HG03432 (cell line): ENCODE results near the gene GVQW3.
"Not testable (repeated sequence)": the region's sequence is repeated elsewhere in the genome, so short reads cannot be mapped to it uniquely, and the experiment has no call there.

Experiments
- ATAC-seq: cut with Tn5 transposase; IDR thresholded peaks from one replicate; pipeline ENCODE4 v1.9.1; 2021; ENCODE audit warnings: mild to moderate bottlenecking, moderate library complexity; ENCODE audit not compliant: unreplicated experiment

The GVQW3 gene

DNA sequence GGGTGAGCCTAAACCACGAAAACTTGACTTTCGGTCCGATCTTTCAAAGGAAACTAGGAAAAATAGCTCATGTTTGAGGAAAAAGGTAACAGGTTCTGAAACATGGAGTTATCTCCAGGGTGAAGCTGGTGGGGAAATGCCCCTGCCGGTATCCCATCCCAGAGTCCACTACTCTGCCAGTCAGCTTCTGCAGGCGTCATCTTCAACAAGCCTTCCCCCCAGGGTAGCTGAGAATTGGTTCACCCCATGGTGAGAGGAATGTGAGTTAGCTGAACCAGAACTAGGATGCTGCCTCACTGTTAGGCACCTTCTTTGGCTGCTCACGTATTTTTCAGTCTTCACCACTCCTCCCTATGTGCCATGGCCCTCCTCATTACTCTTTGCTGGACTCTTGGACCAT is 1.1 kb downstream of the GVQW3 start:
- no peak for ATAC-seq

DNA sequence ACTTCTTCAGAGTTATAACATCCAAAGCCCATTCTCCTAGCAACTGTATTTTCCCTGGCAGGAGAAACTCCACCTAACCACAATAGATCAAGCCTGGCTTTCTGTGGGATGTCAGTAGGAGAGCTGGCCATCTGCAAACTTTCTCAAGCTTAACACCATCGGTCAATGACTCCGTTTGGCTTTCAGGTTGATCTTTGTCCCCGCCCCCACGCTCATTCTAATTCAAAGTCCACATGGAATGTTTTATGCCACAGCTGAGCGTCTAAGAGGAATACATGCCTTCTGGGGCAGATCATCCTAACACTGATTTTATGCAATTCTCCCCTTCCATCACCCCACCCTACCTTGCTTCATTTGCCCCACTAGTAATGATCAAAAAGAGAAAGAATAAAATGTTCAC is 4.8 kb downstream of the GVQW3 start:
- no peak for ATAC-seq

DNA sequence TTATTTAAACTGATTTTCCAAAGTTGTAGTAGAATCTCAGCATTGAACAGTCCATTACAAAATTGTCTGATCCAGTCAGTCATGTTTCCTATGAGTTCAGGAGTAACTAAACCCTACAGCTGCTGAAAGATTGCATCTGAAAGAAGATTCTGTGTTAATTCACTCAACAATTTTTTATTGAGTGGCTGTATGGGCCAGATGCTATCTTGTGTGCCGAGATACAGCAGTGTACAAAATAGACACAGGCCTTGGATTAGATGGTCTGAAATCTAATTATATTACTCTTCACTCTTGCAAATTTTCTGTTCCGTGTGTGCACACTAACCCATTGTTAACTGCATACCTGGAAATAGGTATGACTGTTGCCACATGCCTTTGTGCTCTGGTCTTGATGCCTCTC is 7.3 kb downstream of the GVQW3 start:
- no peak for ATAC-seq

DNA sequence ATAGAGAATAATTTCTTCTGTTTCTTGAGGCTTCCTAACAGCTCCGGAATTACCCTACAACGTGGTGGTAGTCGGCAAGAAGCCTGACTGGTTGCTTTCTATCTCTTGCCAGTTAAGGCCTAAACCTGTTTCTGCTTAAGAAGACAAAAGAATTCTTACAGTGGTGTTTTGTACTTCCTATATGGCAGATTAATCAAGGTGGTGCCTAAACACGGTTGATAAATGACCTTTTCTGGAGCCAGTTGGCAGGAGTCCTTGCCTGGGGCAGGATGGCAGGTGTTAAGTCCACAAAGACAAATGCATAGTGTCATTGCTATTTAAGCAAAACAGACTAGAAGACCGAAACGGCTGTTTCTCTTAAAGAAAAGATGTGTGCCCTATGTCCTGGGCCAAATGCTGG is 9.9 kb downstream of the GVQW3 start:
- no peak for ATAC-seq

DNA sequence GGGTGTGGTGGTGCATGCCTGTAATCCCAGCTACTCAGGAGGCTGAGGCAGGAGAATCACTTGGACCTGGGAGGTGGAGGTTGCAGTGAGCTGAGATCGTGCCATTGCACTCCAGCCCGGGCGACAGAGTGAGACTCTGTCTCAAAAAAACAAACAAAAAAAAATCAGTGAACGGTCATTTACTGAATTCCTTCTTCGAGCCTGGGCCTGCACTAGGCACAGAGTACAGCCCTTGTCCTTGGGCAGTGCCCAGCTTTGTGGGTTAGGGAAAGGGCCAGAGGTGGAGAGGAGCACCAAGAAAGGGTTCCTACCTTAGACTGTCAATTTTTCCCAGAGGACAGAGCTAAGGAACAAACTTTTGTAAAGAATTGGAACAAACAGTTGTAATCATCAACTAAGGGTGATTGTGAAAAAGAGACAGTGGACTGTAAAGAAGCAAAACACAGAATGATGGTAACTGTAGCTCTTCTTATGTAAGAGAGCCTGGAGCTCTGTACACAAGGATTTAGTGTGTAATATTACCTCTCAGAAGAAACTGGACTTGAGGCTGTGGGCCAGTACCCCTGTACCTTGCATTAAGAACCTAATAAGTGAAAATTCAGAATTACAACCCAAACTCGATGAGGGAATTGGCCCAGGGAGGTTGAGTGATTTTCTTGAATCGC is 10.8 kb downstream of the GVQW3 start:
- no peak for ATAC-seq

DNA sequence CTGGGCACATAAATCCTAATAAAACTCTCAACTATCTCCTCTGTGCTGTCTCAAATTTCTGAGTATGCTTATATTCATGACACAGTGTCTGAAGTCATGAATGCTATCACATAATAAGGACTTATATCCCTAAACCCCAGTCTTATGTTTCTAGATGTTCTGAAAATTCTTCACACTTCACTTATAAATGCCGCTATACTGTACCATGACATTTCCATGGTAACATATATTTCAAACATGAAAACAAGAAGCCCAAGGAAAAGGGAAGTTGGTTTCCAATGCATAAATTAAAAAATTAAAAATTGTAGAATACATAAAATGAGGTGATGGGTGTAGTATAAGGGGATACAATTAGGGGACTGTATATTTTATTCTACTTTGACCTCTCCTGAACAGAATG is 11.7 kb downstream of the GVQW3 start:
- no peak for ATAC-seq

DNA sequence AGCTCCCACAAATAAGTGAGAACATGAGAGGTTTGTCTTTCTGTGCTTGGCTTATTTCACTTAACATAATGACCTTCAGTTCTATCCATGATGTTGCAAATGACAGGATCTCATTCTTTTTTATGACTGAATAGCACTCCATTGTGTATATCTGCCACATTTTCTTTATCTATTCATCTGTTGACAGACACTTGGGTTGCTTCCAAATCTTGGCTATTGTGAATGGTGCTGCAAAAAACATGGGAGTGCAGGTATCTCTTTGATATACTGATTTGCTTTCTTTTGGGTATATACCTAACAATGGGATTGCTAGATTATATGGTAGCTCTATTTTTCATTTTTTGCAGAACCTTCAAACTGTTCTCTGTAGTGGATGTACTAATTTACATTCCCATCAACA is 13.3 kb downstream of the GVQW3 start:
- no peak for ATAC-seq

DNA sequence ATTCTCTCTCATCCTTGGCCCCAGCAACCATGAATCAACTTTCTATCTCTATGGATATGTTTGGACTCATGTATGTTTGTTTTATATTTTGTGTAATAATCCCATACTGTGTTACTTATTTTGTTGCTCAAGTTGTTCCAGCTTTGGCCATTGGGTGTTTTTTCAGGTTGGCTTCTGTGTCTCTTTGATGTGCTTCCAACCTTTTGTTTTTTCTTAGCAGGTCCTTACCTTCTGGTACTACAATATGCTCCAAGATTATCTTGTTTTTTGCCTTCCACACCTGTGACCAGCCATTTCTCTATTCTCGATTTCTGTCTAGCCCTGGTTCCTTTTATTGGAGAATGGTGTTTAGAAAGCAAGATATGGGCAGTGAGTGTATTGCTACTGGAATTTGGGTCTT is 14.2 kb downstream of the GVQW3 start:
- ATAC-seq: no peak

DNA sequence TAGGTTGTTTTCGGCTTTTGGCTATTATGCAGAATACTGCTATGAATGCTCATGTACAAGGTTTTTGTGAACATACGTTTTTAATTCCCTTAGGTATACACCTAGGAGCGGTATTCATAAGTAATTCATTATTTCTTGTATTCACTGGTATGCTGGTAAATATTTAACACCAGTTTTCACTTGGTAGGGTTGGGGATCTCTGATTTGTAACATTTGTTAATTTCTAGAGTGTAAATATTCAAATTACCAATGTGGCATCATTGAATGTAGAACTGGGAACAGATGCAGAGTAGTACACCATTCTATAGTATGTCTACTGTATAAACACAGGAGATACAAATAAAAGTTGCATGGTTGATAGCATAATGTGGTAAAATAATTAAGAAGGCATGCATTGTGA is 16.3 kb downstream of the GVQW3 start:
- ATAC-seq: no peak

DNA sequence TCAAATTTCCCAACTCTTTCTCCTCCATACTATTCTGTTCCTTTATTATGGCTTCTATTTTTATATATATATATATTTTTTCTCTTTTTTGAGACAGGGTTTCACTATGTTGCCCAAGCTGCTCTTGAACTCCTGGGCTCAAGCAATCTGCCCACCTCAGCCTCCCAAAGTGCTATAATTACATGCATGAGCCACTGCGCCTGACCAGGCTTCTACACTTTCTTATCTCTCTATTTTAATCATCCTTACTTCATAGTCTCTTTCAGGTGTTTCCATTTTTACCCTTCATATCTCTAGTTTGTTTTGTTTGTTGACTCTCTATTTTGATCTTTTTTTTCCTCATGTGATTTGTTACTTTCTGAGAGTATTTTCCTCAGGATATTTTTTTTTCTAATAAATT is 19.8 kb downstream of the GVQW3 start:
- no peak for ATAC-seq

DNA sequence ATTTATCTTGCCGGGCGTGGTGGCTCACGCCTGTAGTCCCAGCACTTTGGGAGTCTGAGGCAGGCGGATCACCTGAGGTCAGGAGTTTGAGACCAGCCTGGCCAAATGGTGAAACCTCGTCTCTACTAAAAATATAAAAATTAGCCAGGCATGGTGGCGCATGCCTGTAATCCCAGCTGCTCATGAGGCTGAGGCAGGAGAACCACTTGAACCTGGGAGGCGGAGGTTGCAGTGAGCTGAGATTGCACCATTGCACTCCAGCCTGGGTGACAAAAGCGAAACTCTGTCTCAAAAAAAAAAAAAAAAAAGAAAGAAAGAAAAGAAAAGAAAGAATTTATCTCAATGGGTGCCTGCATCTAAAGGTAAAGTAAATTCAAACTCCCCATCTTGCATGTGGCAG is 20.4 kb downstream of the GVQW3 start:
- not testable (repeated sequence) for ATAC-seq

DNA sequence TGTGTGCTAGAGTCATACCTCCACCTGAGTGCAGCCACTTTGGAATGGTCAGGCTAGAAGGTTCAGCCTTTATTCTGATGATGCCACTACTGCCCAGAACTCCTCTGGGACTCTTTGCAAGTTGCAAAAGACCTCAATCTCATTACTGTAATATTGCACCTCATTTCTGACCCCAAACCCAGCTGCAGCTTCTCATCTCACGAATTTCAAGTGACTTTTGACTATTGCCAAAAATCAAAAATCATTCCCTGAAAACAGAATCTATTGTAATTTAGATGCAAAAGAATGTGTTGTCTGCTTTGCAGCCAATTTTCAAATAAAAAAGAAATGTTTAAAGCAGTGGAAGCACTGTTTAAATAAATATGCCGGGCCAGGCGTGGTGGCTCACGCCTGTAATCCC is 25.2 kb downstream of the GVQW3 start:
- no peak for ATAC-seq

DNA sequence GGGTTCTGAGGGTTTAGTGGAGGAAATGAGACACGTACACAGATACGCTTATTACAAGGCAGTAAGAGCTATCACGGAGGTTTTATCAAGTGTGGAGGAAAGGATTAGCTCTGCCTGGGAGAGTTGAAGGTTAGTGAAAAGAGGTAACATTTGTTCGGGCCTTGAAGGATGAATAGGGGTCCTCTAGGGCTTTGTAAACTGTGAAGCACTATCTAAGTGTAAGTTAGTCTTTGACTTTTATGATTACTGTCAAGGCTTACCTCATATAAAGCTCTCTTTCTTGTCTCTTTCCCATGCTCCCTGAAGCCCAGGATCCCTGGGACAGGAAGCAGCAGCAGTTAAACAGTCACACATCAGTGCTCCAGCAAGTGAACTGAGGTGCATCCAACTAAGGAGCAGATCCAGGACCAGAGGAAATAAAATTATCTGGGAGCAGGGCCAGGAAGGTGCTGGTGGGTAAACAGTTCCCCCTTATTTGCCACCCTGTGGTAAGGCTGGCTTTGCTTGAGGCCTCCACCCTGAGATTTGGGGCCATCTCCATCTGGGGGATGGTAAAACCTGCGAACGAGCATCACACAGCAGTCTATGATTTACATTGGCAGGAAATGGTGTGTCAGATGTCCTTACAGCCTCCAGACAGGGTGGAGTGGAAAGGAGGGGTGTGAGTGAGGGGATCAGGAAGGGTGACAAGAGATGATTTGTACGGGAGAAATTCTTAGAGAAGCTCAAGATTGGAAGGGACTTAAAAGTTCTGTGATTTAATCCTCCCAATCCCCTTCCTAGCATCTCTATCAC is 27.2 kb downstream of the GVQW3 start:
- ATAC-seq: no peak

DNA sequence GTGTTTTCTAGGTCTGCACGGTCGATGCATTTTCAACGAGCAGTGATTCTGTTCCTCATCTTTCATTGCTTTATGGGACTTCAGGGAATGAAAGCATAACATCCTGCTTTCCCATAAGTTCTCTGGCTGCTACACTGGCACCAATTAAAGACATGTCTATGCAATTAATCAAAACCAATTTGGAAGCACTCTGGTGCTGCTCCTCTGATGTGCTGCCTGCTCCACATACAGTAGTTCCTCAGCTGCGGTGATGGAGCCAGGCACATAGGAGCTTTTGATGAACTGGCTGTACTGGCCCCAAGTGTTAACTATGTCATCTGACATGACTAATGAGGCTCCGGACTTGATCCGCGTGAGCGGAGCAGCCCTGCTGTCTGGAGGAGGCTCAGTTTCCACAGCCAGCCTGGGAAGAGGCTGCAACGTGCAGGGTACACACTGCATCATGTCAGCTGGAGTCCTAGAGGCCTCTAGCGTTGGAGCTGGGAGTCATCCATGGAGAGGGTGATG is 29.8 kb downstream of the GVQW3 start:
- ATAC-seq: no peak

DNA sequence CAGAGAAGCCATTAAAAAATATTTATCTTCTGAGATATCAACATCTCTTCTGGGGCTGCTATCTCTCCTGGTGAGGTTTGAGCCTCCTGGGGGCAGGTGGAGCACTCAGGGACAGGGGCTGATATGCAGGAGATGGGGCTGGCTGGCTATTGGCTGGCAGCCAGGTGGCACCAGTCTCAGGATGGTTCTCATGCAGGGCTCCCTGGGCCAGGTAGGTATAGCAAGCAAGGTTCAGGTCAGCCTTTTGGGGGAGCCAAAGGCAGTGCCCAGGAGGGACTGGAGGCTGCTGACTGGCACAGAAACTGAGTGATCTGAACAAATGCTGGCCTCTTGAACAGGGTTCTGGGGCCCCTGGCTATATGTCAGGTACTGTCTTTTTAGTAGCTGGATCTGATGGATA is 34.0 kb downstream of the GVQW3 start:
- no peak for ATAC-seq

DNA sequence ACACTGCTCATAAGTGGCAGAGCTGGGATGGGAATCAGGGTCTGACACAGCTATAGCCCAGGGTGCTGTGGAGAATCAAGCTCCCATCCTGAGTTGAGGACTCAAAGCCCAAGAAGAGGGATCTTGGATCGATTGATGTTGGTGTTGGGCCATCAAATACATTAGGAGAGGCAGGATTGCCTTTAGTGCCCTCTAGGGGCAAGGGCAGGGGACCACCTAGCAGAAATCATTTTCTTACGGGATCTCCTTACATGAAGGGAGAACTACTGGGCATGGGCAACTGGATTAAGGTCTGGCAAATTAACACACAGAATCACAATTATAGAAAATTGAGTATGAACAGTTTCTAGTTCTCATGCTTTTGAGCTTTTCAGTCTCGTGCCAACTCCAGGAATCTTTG is 38.8 kb downstream of the GVQW3 start:
- ATAC-seq: no peak

DNA sequence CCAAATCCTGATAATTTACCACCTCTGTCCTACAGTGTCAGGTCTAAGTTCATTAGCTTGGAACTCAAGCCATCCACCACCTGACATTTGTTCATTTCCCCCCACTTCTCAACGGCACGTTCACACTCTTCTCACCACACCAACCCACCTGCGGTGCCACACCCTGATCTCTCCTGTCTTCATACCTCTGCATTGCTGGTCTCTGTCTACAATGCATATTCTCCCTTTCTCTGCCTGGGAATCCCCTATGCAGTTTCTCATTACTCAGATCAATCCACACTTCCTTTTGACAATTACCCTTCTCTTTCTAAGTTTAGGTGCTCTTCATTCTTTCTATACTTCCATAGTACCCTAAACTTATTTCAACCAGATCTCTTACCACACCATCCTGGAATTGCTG is 43.3 kb downstream of the GVQW3 start:
- ATAC-seq: peak; percentile 66

DNA sequence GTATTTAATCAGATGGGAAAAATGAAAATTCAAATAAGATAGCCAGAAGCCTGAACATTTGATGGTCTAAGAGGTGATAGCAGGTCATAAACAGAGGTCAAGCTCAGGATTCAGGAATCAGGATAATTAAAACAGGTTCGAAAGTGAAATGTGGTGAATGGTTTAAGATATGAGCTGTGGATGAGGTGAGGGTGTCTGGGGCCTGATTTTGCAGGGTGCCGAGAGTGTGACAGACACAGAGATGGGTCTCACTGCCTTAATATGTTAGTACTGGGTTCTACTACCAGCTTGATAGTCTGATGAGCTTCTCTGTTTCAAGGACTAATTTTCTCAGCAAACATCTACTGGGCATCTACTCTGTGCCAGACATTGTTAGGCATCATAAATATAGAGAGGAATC is 43.8 kb downstream of the GVQW3 start:
- peak; percentile 26 for ATAC-seq

DNA sequence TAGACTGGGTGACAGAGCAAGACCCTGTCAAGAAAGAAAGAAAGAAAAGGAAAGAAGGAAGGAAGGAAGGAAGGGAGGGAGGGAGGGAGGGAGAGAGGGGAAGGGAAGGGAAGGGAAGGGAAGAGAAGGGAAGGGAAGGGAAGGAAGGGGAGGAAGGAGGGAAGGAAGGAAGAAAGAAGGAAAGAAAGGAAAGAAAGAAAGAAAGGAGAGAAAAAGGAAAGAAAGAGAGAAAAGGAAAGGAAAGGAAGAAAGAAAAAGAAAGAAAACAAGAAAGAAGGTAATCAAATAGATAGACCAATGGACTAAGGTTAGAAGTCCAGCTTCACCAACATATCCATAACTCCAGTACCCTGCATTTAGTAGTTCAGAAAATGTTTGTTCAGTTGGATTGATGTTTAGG is 45.5 kb downstream of the GVQW3 start:
- no peak for ATAC-seq

DNA sequence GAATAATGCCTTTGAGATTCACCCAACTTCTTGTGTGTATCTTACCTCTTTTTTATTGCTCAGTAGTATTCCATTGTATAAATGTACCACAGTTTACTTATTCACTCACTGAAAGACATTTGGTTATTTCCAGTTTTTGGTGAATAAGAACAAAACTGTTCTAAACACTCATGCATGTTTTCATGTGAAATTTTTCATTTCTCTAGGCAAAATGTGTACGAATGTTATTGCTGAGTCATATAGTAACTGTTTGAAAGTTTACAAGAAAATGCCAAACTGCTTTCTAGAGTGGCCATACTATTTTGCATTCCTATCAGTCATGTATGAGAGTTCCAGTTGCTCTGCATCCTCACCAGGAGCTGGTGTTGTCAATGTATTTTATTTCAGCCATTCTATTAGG is 54.9 kb downstream of the GVQW3 start:
- no peak for ATAC-seq

DNA sequence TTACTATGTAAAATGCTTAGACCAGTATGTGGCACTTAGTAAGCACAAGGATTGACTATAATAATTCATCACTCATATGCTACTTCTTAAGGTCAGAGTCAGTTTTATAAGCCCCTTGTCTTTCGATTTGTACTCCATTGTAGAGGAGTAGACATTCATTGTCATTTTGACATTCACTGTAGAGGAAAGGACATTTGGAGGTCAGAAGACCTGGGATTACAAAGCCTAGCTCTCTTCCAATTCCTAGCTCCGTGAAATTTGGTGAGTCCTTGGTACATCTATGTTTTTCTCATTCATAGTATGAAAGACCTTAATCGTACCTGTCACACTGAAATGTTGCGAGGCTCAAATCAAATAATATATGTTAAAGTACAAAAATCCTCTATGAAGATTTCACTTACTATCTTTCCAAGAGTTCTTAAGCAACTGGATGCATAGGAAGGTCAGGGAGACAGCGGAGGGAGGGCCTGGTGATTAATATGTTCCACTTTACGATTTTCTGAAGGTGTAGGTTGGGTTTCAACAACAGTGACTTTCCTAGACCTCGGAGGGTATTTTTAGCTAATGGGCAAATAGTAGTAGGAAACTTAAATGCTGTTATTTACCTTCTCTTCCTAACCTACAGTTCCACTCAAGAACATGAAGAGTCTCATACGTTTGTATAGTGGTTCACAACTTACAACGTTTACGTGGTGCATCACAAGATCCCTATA is 62.3 kb downstream of the GVQW3 start:
- no peak for ATAC-seq

DNA sequence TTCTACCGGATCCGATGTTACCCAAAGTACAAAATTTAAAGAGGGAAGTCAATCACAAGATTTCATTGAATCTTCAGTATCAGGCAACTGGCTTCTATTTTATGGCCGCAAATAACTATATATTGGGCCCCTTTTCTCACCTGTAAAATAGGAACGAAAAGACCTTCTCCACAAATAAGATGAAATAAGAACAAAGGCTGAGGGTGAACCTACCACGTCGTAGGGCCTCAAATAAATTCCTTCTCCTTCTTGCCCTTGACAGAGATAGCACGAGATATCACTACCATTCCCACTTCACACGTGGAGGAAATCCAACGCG is 62.9 kb downstream of the GVQW3 start:
- no peak for ATAC-seq
